Suprapubic skin (tissue), 4 donors: Measurements from ENCODE around the gene TSHZ2. TPM values are rescaled to one million over a fixed set of nuclear protein-coding genes. Genes with fewer than 3 reads are reported as not detected.

ENCODE experiments used
- DNase-seq, 2 donors: peaks; one replicate each; pipeline ENCODE4 v3.0.0-alpha.2; 2019; ENCODE audit warnings: low spot score in 2 of 2
- H3K27ac ChIP-seq: fragments of 200-600 bp; sonication (generic); one replicate; pipeline ENCODE4 v1.5.1; 2019
- H3K27me3 ChIP-seq: fragments of 200-600 bp; sonication (generic); one replicate; pipeline ENCODE4 v1.5.1; 2019
- H3K36me3 ChIP-seq: fragments of 200-600 bp; sonication (generic); one replicate; pipeline ENCODE4 v1.5.1; 2019
- H3K4me1 ChIP-seq: fragments of 200-600 bp; sonication (generic); one replicate; pipeline ENCODE4 v1.5.1; 2019
- H3K4me3 ChIP-seq: fragments of 200-600 bp; sonication (generic); one replicate; pipeline ENCODE4 v1.5.1; 2019; ENCODE audit warnings: mild to moderate bottlenecking
- H3K9me3 ChIP-seq: fragments of 200-600 bp; sonication (generic); one replicate; pipeline ENCODE4 v1.5.1; 2019
- EP300 ChIP-seq: sonication (generic); formaldehyde crosslinking; IDR thresholded peaks from one replicate; pipeline ENCODE4 v1.6.1; 2017; ENCODE audit warnings: antibody characterized with exemption
- POLR2A ChIP-seq, 2 donors: fragments of 450-650 bp; IDR thresholded peaks; one replicate each; pipeline ENCODE4 v1.6.1; 2017; ENCODE audit warnings: antibody characterized with exemption in 2 of 2, mild to moderate bottlenecking in 2 of 2, moderate library complexity in 2 of 2
- POLR2AphosphoS5 ChIP-seq, 3 donors: sonication (generic); formaldehyde crosslinking; IDR thresholded peaks; one replicate each; pipeline ENCODE4 v1.6.1; 2017; ENCODE audit warnings: antibody characterized with exemption in 3 of 3
- WGBS: methylation state at CpG from one replicate; pipeline ENCODE4 v1.1.5; 2018; 5-methylcytosine and 5-hydroxymethylcytosine counted together
- total RNA-seq, 4 donors: library from RNA; depleted of rRNA; stranded (reverse); fragments of >200 nt; gene quantifications; one replicate each; pipeline ENCODE4 v1.1.0, GENCODE V29; 2016
- TF ChIP-seq, protein P1 (sequence below), 2 donors: fragments of 200-600 bp in 1 of 2; fragments of 450-650 bp in 1 of 2; sonication (generic) in 1 of 2; IDR thresholded peaks; one replicate each; pipeline ENCODE4 v1.5.1; 2016 to 2019; ENCODE audit warnings: antibody characterized with exemption in 2 of 2, mild to moderate bottlenecking in 1 of 2, moderate library complexity in 1 of 2

TSHZ2 gene
- total RNA-seq, 4 donors from 2014 or later, result 10.2 to 24.7 (median 19.2) TPM

DNA sequence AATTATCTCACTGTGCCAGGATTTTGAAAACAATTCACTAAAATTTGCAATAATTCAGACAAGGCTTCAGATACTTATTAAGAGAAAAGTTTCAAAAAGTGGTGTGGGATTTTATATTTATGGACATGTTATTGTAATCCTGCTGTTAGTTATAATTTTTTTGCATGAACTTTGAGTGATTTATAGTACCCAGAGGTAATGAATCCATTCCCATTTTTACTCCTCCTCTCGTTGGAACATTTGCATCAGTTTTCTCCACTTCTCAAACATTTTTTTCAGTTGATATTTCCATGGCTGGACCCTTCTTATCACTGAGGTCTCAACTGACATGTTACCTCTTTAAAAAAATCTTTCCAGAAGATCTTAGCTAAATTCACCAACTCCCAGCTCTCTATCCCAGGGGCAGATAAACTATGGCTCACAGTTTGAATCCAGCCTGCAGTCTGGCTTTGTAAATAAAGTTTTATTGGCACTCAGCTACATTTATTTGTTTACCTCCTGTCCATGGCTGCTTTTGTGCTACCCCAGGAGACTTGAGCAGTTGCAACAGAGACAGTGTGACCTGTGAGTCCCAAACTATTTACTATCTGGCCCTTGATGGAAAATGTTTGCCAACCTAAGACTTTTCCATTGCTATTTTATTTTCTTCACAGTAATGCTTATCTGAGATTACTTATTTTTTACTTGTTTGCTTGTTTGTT is 83.4 kb downstream of the TSHZ2 start:
- Histone ChIP-seq H3K27me3 (no peaks in the 10 kb centered on the region), H3K4me3 (no peak overlapping the region), H3K36me3 (no peaks in the 10 kb centered on the region), H3K27ac (no peak overlapping the region), H3K4me1 (no peaks in the 10 kb centered on the region), H3K9me3 (no peaks in the 10 kb centered on the region)
- WGBS, result 44% methylated on average over 1 of the region's 1 CpG
- no peak for DNase-seq
- TF ChIP-seq POLR2AphosphoS5 (IDR thresholded peaks at IDR 0.05), result no peak
- TF ChIP-seq, protein P1, sequence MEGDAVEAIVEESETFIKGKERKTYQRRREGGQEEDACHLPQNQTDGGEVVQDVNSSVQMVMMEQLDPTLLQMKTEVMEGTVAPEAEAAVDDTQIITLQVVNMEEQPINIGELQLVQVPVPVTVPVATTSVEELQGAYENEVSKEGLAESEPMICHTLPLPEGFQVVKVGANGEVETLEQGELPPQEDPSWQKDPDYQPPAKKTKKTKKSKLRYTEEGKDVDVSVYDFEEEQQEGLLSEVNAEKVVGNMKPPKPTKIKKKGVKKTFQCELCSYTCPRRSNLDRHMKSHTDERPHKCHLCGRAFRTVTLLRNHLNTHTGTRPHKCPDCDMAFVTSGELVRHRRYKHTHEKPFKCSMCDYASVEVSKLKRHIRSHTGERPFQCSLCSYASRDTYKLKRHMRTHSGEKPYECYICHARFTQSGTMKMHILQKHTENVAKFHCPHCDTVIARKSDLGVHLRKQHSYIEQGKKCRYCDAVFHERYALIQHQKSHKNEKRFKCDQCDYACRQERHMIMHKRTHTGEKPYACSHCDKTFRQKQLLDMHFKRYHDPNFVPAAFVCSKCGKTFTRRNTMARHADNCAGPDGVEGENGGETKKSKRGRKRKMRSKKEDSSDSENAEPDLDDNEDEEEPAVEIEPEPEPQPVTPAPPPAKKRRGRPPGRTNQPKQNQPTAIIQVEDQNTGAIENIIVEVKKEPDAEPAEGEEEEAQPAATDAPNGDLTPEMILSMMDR (IDR thresholded peaks at IDR 0.05), result no peak
- no peak for TF ChIP-seq POLR2A (IDR thresholded peaks at IDR 0.05)
- TF ChIP-seq EP300, result no peak

DNA sequence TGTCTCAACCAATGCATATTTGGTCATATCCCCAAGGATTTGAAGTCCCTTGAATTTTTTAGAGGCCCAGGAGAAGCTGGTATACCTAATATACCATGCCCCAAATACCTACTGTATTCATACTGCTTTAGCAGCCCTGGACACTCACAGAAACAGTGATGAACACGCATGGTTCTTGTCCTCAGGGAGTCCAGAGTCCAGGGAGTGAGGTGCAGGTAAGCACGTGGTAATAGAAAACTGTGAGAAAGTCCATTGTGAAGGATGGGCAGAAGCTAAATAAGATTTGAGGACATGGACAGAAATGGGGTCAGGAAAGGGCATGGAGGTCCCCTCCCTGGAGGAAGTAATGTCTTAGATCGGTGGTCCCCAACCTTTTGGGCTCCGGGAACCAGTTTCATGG is 85.4 kb downstream of the TSHZ2 start:
- no peaks in the 10 kb centered on the region for H3K9me3 ChIP-seq
- 98% methylated on average over 4 of the region's 4 CpGs for WGBS
- H3K27me3 ChIP-seq, result no peaks in the 10 kb centered on the region
- TF ChIP-seq POLR2AphosphoS5 (IDR thresholded peaks at IDR 0.05) (no peak), POLR2A (IDR thresholded peaks at IDR 0.05) (no peak), EP300 (no peak)
- TF ChIP-seq, protein P1 (IDR thresholded peaks at IDR 0.05), result no peak
- no peaks in the 10 kb centered on the region for H3K4me1 ChIP-seq
- DNase-seq, result no peak
- H3K36me3 ChIP-seq, result no peaks in the 10 kb centered on the region
- H3K27ac ChIP-seq, result no peak overlapping the region
- no peak overlapping the region for H3K4me3 ChIP-seq

DNA sequence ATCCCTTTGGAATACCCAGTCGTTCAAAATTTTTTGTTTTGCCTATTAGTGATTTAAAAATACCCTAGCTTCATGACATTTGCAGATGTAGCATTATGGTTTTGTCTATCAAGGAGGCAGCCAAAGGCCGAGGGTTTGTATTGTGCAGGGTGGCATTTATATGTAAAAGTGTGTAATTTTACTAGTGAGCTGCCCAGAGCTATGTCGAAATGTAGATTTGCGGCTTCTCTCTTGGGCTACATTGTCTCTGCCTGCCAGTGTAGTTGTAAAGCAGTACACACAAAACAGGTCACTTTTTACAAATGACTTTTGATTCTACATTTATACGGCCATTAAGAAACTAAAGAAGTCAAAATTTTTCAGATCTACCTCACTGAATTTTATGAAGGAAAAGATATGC is 87.7 kb downstream of the TSHZ2 start:
- H3K27ac ChIP-seq, result no peak overlapping the region
- H3K9me3 ChIP-seq, result no peaks in the 10 kb centered on the region
- H3K27me3 ChIP-seq, result no peaks in the 10 kb centered on the region
- no peaks in the 10 kb centered on the region for H3K4me1 ChIP-seq
- no peak for TF ChIP-seq POLR2AphosphoS5 (IDR thresholded peaks at IDR 0.05)
- no peak for TF ChIP-seq EP300
- TF ChIP-seq, protein P1 (IDR thresholded peaks at IDR 0.05), result no peak
- no peak for TF ChIP-seq POLR2A (IDR thresholded peaks at IDR 0.05)
- no peak for DNase-seq
- H3K4me3 ChIP-seq, result no peak overlapping the region
- no peaks in the 10 kb centered on the region for H3K36me3 ChIP-seq
- 87% methylated on average over 5 of the region's 5 CpGs for WGBS

DNA sequence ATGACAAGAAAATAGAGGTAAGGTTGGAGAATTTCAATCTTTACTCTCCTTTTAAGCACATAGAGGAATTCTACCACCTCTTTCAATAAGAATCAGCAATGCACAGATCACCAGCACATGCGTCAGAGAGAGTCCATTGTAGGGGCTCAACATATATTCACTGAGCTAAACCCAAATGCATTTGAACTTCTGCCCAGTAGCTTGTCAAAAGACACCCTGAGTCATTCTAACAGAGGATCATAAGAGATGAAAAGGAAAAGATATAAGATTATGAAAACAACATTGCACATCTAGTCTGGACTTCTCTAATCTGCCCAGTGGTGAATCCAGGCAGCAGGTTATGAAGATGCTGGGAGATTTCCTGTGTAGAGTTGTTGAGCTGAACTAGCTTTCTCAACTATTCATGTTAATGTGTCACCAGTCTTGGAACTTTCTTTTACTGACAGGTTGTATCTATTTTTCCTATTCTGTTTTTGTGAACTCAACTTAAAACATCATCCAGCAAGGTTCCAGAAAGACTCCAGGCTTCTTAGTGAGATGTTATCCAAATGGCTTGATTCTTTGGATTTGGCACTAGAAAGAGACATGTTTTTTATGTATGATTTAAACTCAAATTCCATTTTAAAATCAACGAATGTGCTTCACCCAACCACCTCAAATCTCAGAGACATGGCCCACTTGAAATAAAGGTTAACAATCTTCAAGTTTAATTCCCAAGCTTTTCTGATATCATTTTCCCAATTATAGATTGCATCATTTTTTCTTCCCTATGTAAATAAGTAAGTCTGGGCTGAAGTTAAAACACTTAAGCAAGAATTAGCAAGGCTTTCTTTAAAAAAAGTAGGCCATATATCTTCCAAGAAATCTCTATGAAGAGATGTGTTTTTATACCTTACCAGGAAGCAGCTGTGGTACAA is 89.3 kb downstream of the TSHZ2 start:
- no peaks in the 10 kb centered on the region for H3K36me3 ChIP-seq
- no peak overlapping the region for H3K27ac ChIP-seq
- no peaks in the 10 kb centered on the region for H3K27me3 ChIP-seq
- 87% methylated on average over 2 of the region's 2 CpGs for WGBS
- TF ChIP-seq POLR2AphosphoS5 (IDR thresholded peaks at IDR 0.05) (no peak), POLR2A (IDR thresholded peaks at IDR 0.05) (no peak), EP300 (no peak)
- TF ChIP-seq, protein P1 (IDR thresholded peaks at IDR 0.05), result no peak
- H3K4me3 ChIP-seq, result no peak overlapping the region
- no peak for DNase-seq
- H3K4me1 ChIP-seq, result no peaks in the 10 kb centered on the region
- no peaks in the 10 kb centered on the region for H3K9me3 ChIP-seq

DNA sequence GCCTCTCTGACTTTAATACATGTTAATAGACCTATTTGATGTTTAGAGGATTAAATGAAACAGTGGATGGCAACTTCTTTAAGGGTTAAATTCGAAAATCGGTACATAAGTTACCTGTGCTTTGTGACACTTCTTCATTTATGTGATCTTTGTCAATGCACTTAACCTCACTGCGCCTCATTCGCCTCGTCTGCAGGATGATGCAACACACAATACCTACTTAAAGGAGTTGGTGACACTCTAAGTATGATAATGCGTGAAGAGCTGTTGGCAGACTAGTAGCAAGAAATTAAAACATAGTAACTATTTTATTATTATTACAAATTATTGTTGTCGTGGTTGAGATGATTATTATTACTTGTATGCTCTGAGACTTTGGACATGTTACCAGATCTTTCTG is 92.8 kb downstream of the TSHZ2 start:
- WGBS, result 91% methylated on average over 7 of the region's 7 CpGs

More for the DNA sequence above, 92.8 kb downstream of the TSHZ2 start:
- no peak for DNase-seq
- no peak for TF ChIP-seq POLR2AphosphoS5 (IDR thresholded peaks at IDR 0.05)
- TF ChIP-seq EP300, result no peak
- no peak for TF ChIP-seq POLR2A (IDR thresholded peaks at IDR 0.05)
- TF ChIP-seq, protein P1 (IDR thresholded peaks at IDR 0.05), result no peak
- Histone ChIP-seq H3K4me1 (no peaks in the 10 kb centered on the region), H3K27me3 (no peaks in the 10 kb centered on the region), H3K4me3 (no peak overlapping the region), H3K9me3 (peaks cover 5% of the 10 kb centered on the region), H3K36me3 (no peaks in the 10 kb centered on the region), H3K27ac (no peak overlapping the region)
